CD4-positive, CD25-positive, alpha-beta regulatory T cell (primary cell): ENCODE data around the gene PYGO2. TPM values are rescaled to one million over a fixed set of nuclear protein-coding genes. Genes with fewer than 3 reads are reported as not detected.

ENCODE experiments used
- ATAC-seq, 2 donors: fragments of 150-1000 bp; cut with Tn5 transposase; one replicate each; pipeline ENCODE4 v1.10.0; 2021; ENCODE audit warnings: low read depth in 2 of 2, moderate number of reproducible peaks in 2 of 2, moderate library complexity in 1 of 2
- DNase-seq, 3 donors: peaks; one replicate each; pipeline versions ENCODE4 v3.0.0 to v3.0.0-alpha.2; 2012 to 2022; ENCODE audit warnings: mixed read lengths in 1 of 3
- H3K27ac ChIP-seq: one replicate; pipeline ENCODE4 v1.7.0; 2013; ENCODE audit warnings: mild to moderate bottlenecking, low read length; ENCODE audit not compliant: insufficient read depth, poor library complexity, severe bottlenecking
- H3K27me3 ChIP-seq: one replicate; pipeline ENCODE4 v1.7.0; 2013; ENCODE audit warnings: low read length; ENCODE audit not compliant: control insufficient read depth, insufficient read depth
- H3K36me3 ChIP-seq: one replicate; pipeline ENCODE4 v1.7.0; 2013; ENCODE audit warnings: mild to moderate bottlenecking, low read length, moderate library complexity; ENCODE audit not compliant: control insufficient read depth, insufficient read depth
- H3K4me1 ChIP-seq: 2 replicates; pipeline ENCODE4 v1.7.0; 2013; ENCODE audit warnings: mild to moderate bottlenecking, low read length; ENCODE audit not compliant: insufficient read depth, control insufficient read depth, poor library complexity, severe bottlenecking
- H3K4me3 ChIP-seq: one replicate; pipeline ENCODE4 v1.7.0; 2013; ENCODE audit warnings: low read depth, mild to moderate bottlenecking, low read length, moderate library complexity
- H3K9me3 ChIP-seq, 2 experiments: 1 replicate in 1 of 2; 2 replicates in 1 of 2; pipeline ENCODE4 v1.7.0; 2013; ENCODE audit warnings: low read length in 2 of 2, mild to moderate bottlenecking in 1 of 2, moderate library complexity in 1 of 2; ENCODE audit not compliant: control insufficient read depth in 2 of 2
- H3K27ac Mint-ChIP-seq, 3 donors: one replicate each; pipeline ENCODE4 v1.8.0; 2020 to 2022; ENCODE audit warnings: mild to moderate bottlenecking in 3 of 3, mixed read lengths in 3 of 3, moderate library complexity in 2 of 3
- H3K27me3 Mint-ChIP-seq: one replicate; pipeline ENCODE4 v1.8.0; 2022; ENCODE audit warnings: mild to moderate bottlenecking, mixed read lengths
- H3K36me3 Mint-ChIP-seq: one replicate; pipeline ENCODE4 v1.8.0; 2020; ENCODE audit warnings: mixed read lengths
- H3K4me1 Mint-ChIP-seq, 4 donors: one replicate each; pipeline ENCODE4 v1.8.0; 2020 to 2022; ENCODE audit warnings: mixed read lengths in 4 of 4, mild to moderate bottlenecking in 1 of 4
- H3K4me3 Mint-ChIP-seq, 4 donors: one replicate each; pipeline ENCODE4 v1.8.0; 2020 to 2022; ENCODE audit warnings: mild to moderate bottlenecking in 4 of 4, mixed read lengths in 4 of 4, moderate library complexity in 3 of 4
- H3K9me3 Mint-ChIP-seq, 7 donors: one replicate each; pipeline ENCODE4 v1.8.0; 2020 to 2022; ENCODE audit warnings: mixed read lengths in 7 of 7, mild to moderate bottlenecking in 3 of 7, moderate library complexity in 2 of 7
- polyA plus RNA-seq, 4 donors: library from polyadenylated mRNA; unstranded; fragments of 300-500 nt; fragmentation: Illumina TruSeq; gene quantifications; one replicate each; pipeline ENCODE4 v1.2.3, GENCODE V29; 2021
- total RNA-seq: library from RNA; stranded (reverse); gene quantifications from one replicate; pipeline ENCODE4 v1.2.3, GENCODE V29; 2022

The PYGO2 gene
- total and polyA plus RNA-seq, 5 donors from 2014 or later = 30.2 to 47.3 (median 46.6) TPM

DNA sequence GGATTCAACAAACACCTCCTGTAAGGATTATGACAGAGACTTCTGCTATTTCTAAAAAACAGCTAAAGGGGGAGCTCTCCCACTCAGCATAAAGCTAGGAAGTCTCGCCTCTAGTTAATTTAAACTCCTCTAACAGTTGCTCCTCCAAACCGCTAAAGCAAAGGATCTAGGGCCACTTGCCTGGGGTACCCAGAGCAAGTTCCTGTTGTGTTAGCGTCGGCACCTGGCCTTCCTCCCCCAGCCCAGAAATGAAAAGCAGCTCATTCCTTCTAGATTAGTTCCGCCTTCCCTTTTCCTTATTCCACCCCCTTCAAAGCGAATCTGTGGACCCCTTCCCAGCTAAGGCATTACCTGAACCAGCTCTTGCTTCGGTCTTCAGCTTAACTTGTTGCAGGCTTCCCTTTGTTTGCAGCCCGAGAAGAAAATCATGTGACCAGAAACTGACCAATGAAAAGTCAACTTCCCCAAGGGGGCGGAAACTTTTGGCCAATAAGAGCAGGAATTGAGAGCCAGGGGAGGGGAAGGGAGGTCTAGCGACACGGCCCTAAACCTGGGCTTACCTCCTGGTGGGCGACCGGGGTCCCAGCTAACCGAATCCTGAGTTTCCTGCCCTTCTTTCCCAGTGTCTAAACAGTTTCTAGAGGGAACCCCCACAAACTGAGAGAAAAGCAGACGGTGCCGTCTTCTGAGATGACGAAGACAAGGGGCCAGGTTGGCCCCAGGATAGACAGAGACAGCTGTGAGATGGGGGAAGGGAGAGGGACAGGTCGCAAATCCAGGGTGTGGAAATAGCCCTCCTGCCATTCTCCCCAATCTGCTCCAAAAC lies 5.7 kb downstream of the PYGO2 start, which contains the start of gene PBXIP1:
TSS of gene PBXIP1 (minus strand) at position 382 of the 826 bp plus-strand sequence. CDS start 2,378 bp downstream, outside the sequence.
- Mint-ChIP-seq H3K4me3 (peak within 1 kb of the TSS; percentile 95 to 98 (median 98)), H3K9me3 (peaks cover 0 to 4% (median 0%) of the 10 kb centered on the region in 7 donors), H3K36me3 (peaks cover 20% of the 10 kb centered on the region), H3K4me1 (peaks cover 5 to 84% (median 47%) of the 10 kb centered on the region in 4 donors), H3K27ac (peak within 1 kb of the TSS; percentile 99 to 100 (median 100)), H3K27me3 (peaks cover 6% of the 10 kb centered on the region)
- H3K4me3 ChIP-seq = peak within 1 kb of the TSS; percentile 91
- ATAC-seq (peak; percentile 52), DNase-seq (peak; percentile 80 to 95 (median 94))
- peaks cover 83% of the 10 kb centered on the region for H3K4me1 ChIP-seq
- H3K27ac ChIP-seq = peak within 1 kb of the TSS; percentile 100
- no peaks in the 10 kb centered on the region for H3K27me3 ChIP-seq
- no peaks in the 10 kb centered on the region for H3K9me3 ChIP-seq
- H3K36me3 ChIP-seq = peaks cover 32% of the 10 kb centered on the region

DNA sequence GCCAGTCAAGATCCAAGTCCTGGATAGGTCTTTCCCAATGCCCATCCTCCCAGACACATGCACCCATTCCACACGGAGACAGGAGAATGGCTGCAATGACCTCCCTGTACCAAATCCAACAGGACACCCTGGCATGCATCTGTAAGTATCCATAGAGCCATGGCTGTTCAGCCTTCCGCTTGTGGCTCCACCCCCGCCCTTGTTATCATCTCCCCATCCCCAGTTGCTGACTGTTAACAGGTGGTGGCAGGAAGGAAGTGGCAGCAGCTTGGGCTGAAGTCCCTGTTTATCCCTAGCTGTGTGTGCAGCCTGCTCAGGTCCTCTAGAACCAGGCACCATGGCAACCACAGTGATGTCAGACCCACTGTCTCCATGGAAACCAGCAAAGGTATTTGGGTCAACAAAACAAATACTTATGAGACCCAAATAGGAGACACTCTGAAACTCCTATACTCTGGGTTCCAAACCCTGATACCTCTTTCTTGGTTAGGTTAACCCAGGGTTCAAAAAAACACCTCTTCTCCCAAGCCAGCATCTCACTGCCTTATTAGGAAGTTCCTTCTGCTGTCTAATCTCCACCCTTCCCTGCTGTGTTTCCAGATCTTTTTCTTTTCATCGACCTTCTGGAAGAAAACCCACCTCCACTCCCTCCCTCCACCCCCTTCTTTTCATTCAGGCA lies 6.4 kb downstream of the PYGO2 start:
- Mint-ChIP-seq H3K36me3 (peaks cover 26% of the 10 kb centered on the region), H3K9me3 (peaks cover 0 to 4% (median 0%) of the 10 kb centered on the region in 7 donors), H3K27ac (peak overlapping the region; percentile 99 to 100 (median 100)), H3K27me3 (peaks cover 6% of the 10 kb centered on the region), H3K4me3 (peak overlapping the region; percentile 95 to 98 (median 98)), H3K4me1 (peaks cover 0 to 84% (median 48%) of the 10 kb centered on the region in 4 donors)
- DNase-seq (peak; percentile 95 to 98 (median 96)), ATAC-seq (peak; percentile 90 to 91)
- Histone ChIP-seq H3K36me3 (peaks cover 39% of the 10 kb centered on the region), H3K9me3 (no peaks in the 10 kb centered on the region), H3K27ac (peak overlapping the region; percentile 100), H3K4me1 (peaks cover 83% of the 10 kb centered on the region), H3K4me3 (peak overlapping the region; percentile 91), H3K27me3 (no peaks in the 10 kb centered on the region)

GRCh38 chr1:154954541-154954940 lies 7.0 kb downstream of the PYGO2 start:
- H3K36me3 ChIP-seq = peaks cover 38% of the 10 kb centered on the region
- H3K27ac ChIP-seq = peak overlapping the region; percentile 100
- Mint-ChIP-seq H3K27ac (peak overlapping the region; percentile 99 to 100 (median 100)), H3K27me3 (peaks cover 6% of the 10 kb centered on the region), H3K4me3 (peak overlapping the region; percentile 95 to 98 (median 98)), H3K4me1 (peaks cover 0 to 82% (median 47%) of the 10 kb centered on the region in 4 donors), H3K9me3 (peaks cover 0 to 4% (median 0%) of the 10 kb centered on the region in 7 donors), H3K36me3 (peaks cover 26% of the 10 kb centered on the region)
- no peak for DNase-seq
- H3K4me3 ChIP-seq = peak overlapping the region; percentile 91
- H3K4me1 ChIP-seq = peaks cover 79% of the 10 kb centered on the region
- no peak for ATAC-seq
- no peaks in the 10 kb centered on the region for H3K27me3 ChIP-seq
- H3K9me3 ChIP-seq = no peaks in the 10 kb centered on the region

DNA sequence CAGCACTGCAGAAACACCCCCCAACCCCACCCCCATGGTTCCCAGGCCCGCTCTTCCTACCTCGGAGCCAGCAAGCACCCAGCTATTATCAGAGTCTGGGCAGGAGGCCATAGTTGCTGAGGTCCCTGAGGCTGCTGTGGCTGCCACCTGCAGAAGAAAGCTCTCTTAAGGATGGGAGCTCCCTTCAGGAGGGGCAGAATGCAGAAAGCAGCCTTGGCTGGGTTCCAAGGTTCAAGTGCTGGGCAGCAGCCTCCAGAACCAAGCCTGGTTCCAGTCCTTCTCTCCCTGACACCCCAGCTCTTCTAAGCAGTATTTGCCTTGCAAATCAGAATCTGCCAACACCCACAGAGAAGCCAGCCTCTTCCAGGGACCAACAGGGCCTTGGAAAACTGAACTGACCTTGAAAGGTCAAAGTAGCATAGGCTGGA lies 8.0 kb downstream of the PYGO2 start:
- H3K9me3 Mint-ChIP-seq = peaks cover 0 to 5% (median 0%) of the 10 kb centered on the region in 7 donors
- Histone ChIP-seq H3K27me3 (no peaks in the 10 kb centered on the region), H3K4me3 (peak overlapping the region; percentile 91), H3K4me1 (peaks cover 82% of the 10 kb centered on the region), H3K27ac (peak overlapping the region; percentile 100), H3K9me3 (no peaks in the 10 kb centered on the region), H3K36me3 (peaks cover 34% of the 10 kb centered on the region)
- H3K36me3 Mint-ChIP-seq = peaks cover 33% of the 10 kb centered on the region
- ATAC-seq (no peak), DNase-seq (no peak)
- peak overlapping the region; percentile 99 to 100 (median 100) for H3K27ac Mint-ChIP-seq
- peak overlapping the region; percentile 95 to 98 (median 98) for H3K4me3 Mint-ChIP-seq
- H3K27me3 Mint-ChIP-seq = peaks cover 6% of the 10 kb centered on the region
- H3K4me1 Mint-ChIP-seq = peaks cover 0 to 90% (median 51%) of the 10 kb centered on the region in 4 donors

GRCh38 chr1:154952664-154953063 lies 8.9 kb downstream of the PYGO2 start:
- H3K4me1 Mint-ChIP-seq = peaks cover 0 to 85% (median 50%) of the 10 kb centered on the region in 4 donors
- H3K9me3 ChIP-seq = no peaks in the 10 kb centered on the region
- H3K9me3 Mint-ChIP-seq = peaks cover 0 to 6% (median 0%) of the 10 kb centered on the region in 7 donors
- peaks cover 6% of the 10 kb centered on the region for H3K27me3 Mint-ChIP-seq
- no peaks in the 10 kb centered on the region for H3K27me3 ChIP-seq
- peaks cover 35% of the 10 kb centered on the region for H3K36me3 Mint-ChIP-seq
- H3K27ac ChIP-seq = peak overlapping the region; percentile 100
- H3K4me3 Mint-ChIP-seq = peak overlapping the region; percentile 95 to 98 (median 98)
- DNase-seq (no peak), ATAC-seq (no peak)
- peaks cover 35% of the 10 kb centered on the region for H3K36me3 ChIP-seq
- peaks cover 85% of the 10 kb centered on the region for H3K4me1 ChIP-seq
- peak overlapping the region; percentile 99 to 100 (median 100) for H3K27ac Mint-ChIP-seq
- H3K4me3 ChIP-seq = peak overlapping the region; percentile 91

DNA sequence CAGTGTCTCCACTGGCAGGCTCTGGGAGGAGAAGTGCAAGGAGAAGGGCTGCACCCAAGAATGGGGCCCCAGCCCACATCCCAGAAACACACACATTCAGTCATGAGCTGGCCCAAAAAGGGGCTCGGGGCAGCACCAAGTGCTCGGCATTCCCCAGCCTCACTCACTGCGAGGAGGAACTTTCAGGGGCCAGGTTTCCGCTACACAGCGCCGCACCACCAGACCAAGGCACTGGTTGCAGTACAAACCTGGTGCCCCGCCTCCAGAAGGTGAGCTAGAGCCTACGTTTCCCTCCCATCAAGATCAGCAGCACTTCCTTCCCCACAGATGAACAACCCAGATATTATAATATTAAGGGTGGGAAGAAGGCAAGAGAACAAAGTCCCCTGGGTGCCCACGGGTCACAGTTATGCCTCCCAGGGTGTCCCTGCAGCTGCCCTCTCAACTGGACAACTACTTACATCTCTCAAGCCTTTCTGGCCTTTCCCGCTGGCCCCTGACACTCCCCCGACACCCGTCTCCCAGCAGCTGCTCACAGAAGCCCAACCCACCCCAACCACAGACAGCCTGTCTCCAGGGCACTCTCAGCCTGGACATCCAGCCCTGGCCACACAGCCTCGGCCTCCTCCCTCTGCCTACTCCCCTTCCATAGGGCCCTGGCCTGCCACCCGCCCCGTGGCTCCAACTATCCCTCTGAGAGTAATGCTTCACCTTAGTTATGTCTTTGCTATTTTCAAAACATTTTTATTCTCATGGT lies 9.5 kb downstream of the PYGO2 start:
- Mint-ChIP-seq H3K27ac (peak overlapping the region; percentile 99 to 100 (median 100)), H3K36me3 (peaks cover 35% of the 10 kb centered on the region), H3K9me3 (peaks cover 0 to 6% (median 0%) of the 10 kb centered on the region in 7 donors), H3K27me3 (peaks cover 6% of the 10 kb centered on the region), H3K4me3 (peak overlapping the region; percentile 95 to 98 (median 98)), H3K4me1 (peaks cover 0 to 79% (median 49%) of the 10 kb centered on the region in 4 donors)
- peak; percentile 59 to 80 (median 70) for DNase-seq
- no peaks in the 10 kb centered on the region for H3K9me3 ChIP-seq
- peak; percentile 24 to 32 for ATAC-seq
- peaks cover 87% of the 10 kb centered on the region for H3K4me1 ChIP-seq
- peak overlapping the region; percentile 100 for H3K27ac ChIP-seq
- H3K27me3 ChIP-seq = no peaks in the 10 kb centered on the region
- H3K4me3 ChIP-seq = peak overlapping the region; percentile 91
- H3K36me3 ChIP-seq = peaks cover 40% of the 10 kb centered on the region

DNA sequence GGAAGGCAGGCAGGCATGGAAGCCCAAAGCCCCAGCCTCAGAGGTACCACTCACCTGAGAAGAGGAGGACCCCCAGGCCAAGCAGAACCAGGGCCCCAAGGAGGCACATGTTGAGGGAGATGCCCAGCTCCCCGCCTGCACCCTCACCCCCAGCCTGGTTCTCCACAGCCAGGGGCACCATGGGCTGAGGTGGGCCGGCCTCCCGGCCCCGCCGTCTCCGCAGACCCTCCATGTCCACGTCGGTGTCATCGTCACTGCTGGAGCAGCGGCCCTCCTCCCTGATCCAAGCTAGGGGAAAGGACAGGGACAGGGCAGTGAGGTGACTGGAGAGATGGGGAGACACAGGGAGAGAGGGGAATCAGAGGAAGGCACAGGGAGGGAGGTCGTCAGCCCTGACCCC lies 13.5 kb downstream of the PYGO2 start:
- peaks cover 66% of the 10 kb centered on the region for H3K4me1 ChIP-seq
- Mint-ChIP-seq H3K27ac (peak overlapping the region in 1 of 3 donors; percentile 1), H3K4me1 (peaks cover 0 to 71% (median 51%) of the 10 kb centered on the region in 4 donors)

More for the DNA sequence above, 13.5 kb downstream of the PYGO2 start:
- Mint-ChIP-seq H3K9me3 (peaks cover 0 to 2% (median 0%) of the 10 kb centered on the region in 7 donors), H3K27me3 (peaks cover 6% of the 10 kb centered on the region), H3K4me3 (peak overlapping the region in 2 of 4 donors; percentile 58 to 84), H3K36me3 (peaks cover 37% of the 10 kb centered on the region)
- no peak overlapping the region for H3K4me3 ChIP-seq
- no peak for ATAC-seq
- no peaks in the 10 kb centered on the region for H3K9me3 ChIP-seq
- H3K36me3 ChIP-seq = peaks cover 64% of the 10 kb centered on the region
- DNase-seq = no peak
- H3K27me3 ChIP-seq = no peaks in the 10 kb centered on the region
- peak overlapping the region; percentile 55 for H3K27ac ChIP-seq
